AG08395 (cell line): ENCODE measurements around the gene OGFR.
A peak's percentile ranks its signal among the peaks of the same experiment; 100 is the strongest.

Experiments used
- DNase-seq: peaks from one replicate; pipeline ENCODE4 v3.0.0; 2012; ENCODE audit warnings: mixed read lengths, low spot score

OGFR gene

GRCh38 chr20:62799873-62800272 is 4.8 kb upstream of the OGFR start:
- no peak for DNase-seq

GRCh38 chr20:62800314-62801259 is 4.0 kb upstream of the OGFR start:
- no peak for DNase-seq

GRCh38 chr20:62801284-62802010 is 3.2 kb upstream of the OGFR start:
- no peak for DNase-seq

- no peak for DNase-seq
Observed at GRCh38 chr20:62802026-62802712, 2.5 kb upstream of the OGFR start.

GRCh38 chr20:62804021-62804626 is 511 bp upstream of the OGFR start:
- DNase-seq = no peak

- peak; percentile 32 for DNase-seq
Observed at GRCh38 chr20:62805155-62805710, 598 bp downstream of the OGFR start.

- DNase-seq = no peak
Observed at GRCh38 chr20:62805711-62806382, 1.2 kb downstream of the OGFR start.

GRCh38 chr20:62806383-62807050 is 1.9 kb downstream of the OGFR start:
- DNase-seq = no peak

- no peak for DNase-seq
Observed at GRCh38 chr20:62807444-62808210, 3.0 kb downstream of the OGFR start.

- DNase-seq = peak; percentile 86
Observed at GRCh38 chr20:62808211-62808865, 3.7 kb downstream of the OGFR start.

- DNase-seq = no peak
Observed at GRCh38 chr20:62809530-62810428, 5.1 kb downstream of the OGFR start.

GRCh38 chr20:62811320-62811719 is 6.7 kb downstream of the OGFR start:
- no peak for DNase-seq

- no peak for DNase-seq
Observed at GRCh38 chr20:62811720-62812119, 7.1 kb downstream of the OGFR start.

GRCh38 chr20:62812181-62812906 is 7.7 kb downstream of the OGFR start:
- no peak for DNase-seq

- DNase-seq = no peak
Observed at GRCh38 chr20:62812907-62813200, 8.2 kb downstream of the OGFR start.

- DNase-seq = no peak
Observed at GRCh38 chr20:62813588-62813987, 9.0 kb downstream of the OGFR start.

GRCh38 chr20:62814060-62814708 is 9.5 kb downstream of the OGFR start:
- no peak for DNase-seq
